IMR-90 (cell line): Measurements from ENCODE around the gene SMTN. TPM values are rescaled to one million over a fixed set of nuclear protein-coding genes. Genes with fewer than 3 reads are reported as not detected.

Experiments used
- BHLHE40 ChIP-seq: fragments of 150-350 bp; IDR thresholded peaks from 2 replicates; pipeline ENCODE4 v1.6.1; 2016; ENCODE audit warnings: mild to moderate bottlenecking, low read depth, low read length
- polyA plus RNA-seq, 3 experiments: library from polyadenylated mRNA; depleted of rRNA; stranded (reverse); fragments of >200 nt; gene quantifications; 2 replicates each; pipeline ENCODE4 v1.2.3, GENCODE V29; 2012; ENCODE audit warnings: low replicate concordance in 1 of 3
- total RNA-seq: library from RNA; depleted of rRNA; stranded (reverse); fragments of >200 nt; gene quantifications from 2 replicates; pipeline ENCODE4 v1.2.3, GENCODE V29; 2012
- TF ChIP-seq, protein P1 (sequence below): fragments of 150-350 bp; IDR thresholded peaks from 2 replicates; pipeline ENCODE4 v1.6.1; 2016; ENCODE audit warnings: low read depth, mild to moderate bottlenecking, low read length, moderate library complexity, borderline replicate concordance

SMTN gene
- total and polyA plus RNA-seq, 2 of the 4 experiments (the other 2 are of a cell fraction), result 53.6 to 63.7 TPM

DNA sequence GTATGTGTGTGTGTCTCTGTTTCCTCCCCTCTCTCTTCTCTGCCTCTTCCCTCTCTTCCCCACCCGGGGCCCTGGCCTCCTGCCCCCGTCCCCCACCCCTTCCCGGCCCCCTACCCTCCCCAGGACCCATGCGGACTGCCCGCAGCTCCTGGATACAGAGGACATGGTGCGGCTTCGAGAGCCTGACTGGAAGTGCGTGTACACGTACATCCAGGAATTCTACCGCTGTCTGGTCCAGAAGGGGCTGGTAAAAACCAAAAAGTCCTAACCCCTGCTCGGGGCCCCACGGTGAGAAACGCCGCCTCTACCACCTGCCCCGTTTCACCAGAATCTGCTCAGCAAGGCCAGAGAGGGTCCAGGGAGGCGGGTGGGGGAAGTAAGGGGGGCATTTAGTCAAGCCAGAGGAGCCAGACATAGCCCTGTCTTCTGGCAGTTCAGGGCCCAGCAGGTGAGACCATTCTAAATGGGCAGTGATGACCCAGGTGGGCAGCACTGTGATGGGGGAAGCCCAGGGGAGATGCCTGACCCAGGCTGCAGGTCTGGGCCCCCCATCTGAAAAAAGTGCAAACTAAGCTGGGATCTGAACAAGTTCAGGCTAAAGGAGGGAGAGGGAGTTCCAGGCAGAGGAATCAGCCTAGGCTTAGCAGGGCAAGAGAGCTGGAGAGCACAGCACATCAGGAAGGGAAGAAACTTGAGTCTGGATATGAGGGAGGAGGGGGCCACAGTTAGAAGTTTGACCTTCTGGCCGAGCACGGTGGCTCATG is 19.8 kb downstream of the SMTN start (continued):
- TF ChIP-seq, protein P1, sequence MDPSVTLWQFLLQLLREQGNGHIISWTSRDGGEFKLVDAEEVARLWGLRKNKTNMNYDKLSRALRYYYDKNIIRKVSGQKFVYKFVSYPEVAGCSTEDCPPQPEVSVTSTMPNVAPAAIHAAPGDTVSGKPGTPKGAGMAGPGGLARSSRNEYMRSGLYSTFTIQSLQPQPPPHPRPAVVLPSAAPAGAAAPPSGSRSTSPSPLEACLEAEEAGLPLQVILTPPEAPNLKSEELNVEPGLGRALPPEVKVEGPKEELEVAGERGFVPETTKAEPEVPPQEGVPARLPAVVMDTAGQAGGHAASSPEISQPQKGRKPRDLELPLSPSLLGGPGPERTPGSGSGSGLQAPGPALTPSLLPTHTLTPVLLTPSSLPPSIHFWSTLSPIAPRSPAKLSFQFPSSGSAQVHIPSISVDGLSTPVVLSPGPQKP, result no peak
- no peak for TF ChIP-seq BHLHE40
